ENCODE measurements around the gene RNF4.
"Not testable (repeated sequence)": the region's sequence is repeated elsewhere in the genome, so short reads cannot be mapped to it uniquely, and the experiment has no call there.

Gene RNF4

GRCh38 chr4:2515830-2516550, 47.1 kb downstream of the RNF4 start:
- H3K4me1 ChIP-seq (ENCODE audit: control insufficient read depth, insufficient read depth, low read length), result peaks cover 12% of the 10 kb centered on the region
- peaks cover 42% of the 10 kb centered on the region for H3K36me3 ChIP-seq (ENCODE audit: control insufficient read depth, insufficient read depth, low read length, severe bottlenecking)
- H3K27me3 ChIP-seq (replicated peaks; ENCODE audit: control insufficient read depth, insufficient read depth, low read length), result no peaks in the 10 kb centered on the region
- no peak overlapping the region for H3K9ac ChIP-seq (ENCODE audit: low read length)
- no peak overlapping the region for H3K4me3 ChIP-seq (ENCODE audit: low read length)
- DNase-seq (ENCODE audit: low read depth), result no peak
- H3K9me3 ChIP-seq (ENCODE audit: control insufficient read depth, low read length), result no peaks in the 10 kb centered on the region

GRCh38 chr4:2516635-2517034, 47.7 kb downstream of the RNF4 start:
- no peak for DNase-seq (ENCODE audit: low read depth)
- Histone ChIP-seq H3K27me3 (replicated peaks; ENCODE audit: control insufficient read depth, insufficient read depth, low read length) (no peaks in the 10 kb centered on the region), H3K9ac (ENCODE audit: low read length) (no peak overlapping the region), H3K4me1 (ENCODE audit: control insufficient read depth, insufficient read depth, low read length) (peaks cover 12% of the 10 kb centered on the region), H3K36me3 (ENCODE audit: control insufficient read depth, insufficient read depth, low read length, severe bottlenecking) (peaks cover 43% of the 10 kb centered on the region), H3K9me3 (ENCODE audit: control insufficient read depth, low read length) (no peaks in the 10 kb centered on the region), H3K4me3 (ENCODE audit: low read length) (no peak overlapping the region)

DNA sequence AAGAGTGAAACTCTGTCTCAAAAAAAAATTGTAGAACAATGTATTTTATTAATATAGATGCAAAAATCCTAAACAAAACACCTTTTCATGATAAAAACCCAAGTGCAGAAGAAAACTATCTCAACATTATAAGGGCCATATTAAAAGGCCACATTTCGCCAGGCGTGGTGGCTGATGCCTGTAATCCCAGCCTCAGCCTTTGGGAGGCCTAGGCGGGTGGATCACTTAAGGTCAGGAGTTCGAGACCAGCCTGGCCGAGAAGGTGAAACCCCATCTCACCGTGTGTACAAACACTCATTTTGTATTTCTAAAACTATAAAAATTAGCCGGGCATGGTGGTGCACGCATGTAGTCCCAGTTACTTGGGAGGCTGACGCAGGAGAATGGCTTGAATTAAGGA, 57.7 kb downstream of the RNF4 start:
- Histone ChIP-seq H3K9ac (ENCODE audit: low read length) (no peak overlapping the region), H3K27me3 (replicated peaks; ENCODE audit: control insufficient read depth, insufficient read depth, low read length) (no peaks in the 10 kb centered on the region), H3K4me3 (ENCODE audit: low read length) (no peak overlapping the region), H3K4me1 (ENCODE audit: control insufficient read depth, insufficient read depth, low read length) (no peaks in the 10 kb centered on the region), H3K9me3 (ENCODE audit: control insufficient read depth, low read length) (no peaks in the 10 kb centered on the region), H3K36me3 (ENCODE audit: control insufficient read depth, insufficient read depth, low read length, severe bottlenecking) (no peaks in the 10 kb centered on the region)
- no peak for DNase-seq (ENCODE audit: low read depth)

DNA sequence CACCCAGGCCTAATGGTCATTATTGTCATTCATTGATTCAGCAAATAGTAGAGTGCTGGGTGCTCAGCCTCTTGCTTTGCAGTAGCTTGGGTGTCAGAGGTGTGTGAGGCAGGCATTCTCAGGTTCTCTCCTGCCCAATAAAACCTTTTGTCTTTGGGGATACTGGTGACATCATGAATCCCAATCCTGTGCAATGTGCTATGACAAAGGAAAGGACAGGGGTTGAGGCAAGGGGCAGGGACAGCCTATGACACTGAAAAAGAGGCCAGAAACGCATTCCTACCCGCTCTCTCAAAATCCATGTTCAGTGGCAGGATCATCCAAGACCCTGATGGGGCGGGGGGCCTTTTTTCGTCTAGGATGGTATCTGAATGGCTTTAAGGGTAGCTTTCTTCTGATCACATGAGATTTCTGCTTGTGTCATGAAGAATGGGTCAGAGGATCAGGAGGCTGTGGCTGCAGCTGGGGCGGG, 66.0 kb downstream of the RNF4 start:
- Histone ChIP-seq H3K36me3 (ENCODE audit: control insufficient read depth, insufficient read depth, low read length, severe bottlenecking) (no peaks in the 10 kb centered on the region), H3K9me3 (ENCODE audit: control insufficient read depth, low read length) (no peaks in the 10 kb centered on the region), H3K4me1 (ENCODE audit: control insufficient read depth, insufficient read depth, low read length) (peaks cover 19% of the 10 kb centered on the region), H3K27me3 (replicated peaks; ENCODE audit: control insufficient read depth, insufficient read depth, low read length) (no peaks in the 10 kb centered on the region), H3K9ac (ENCODE audit: low read length) (peak overlapping the region; percentile 93), H3K4me3 (ENCODE audit: low read length) (peak overlapping the region; percentile 87)
- DNase-seq (ENCODE audit: low read depth), result no peak

- H3K4me3 ChIP-seq (ENCODE audit: low read length), result peak overlapping the region; percentile 87
- peak; percentile 50 for DNase-seq (ENCODE audit: low read depth)
- H3K27me3 ChIP-seq (replicated peaks; ENCODE audit: control insufficient read depth, insufficient read depth, low read length), result no peaks in the 10 kb centered on the region
- H3K9me3 ChIP-seq (ENCODE audit: control insufficient read depth, low read length), result no peaks in the 10 kb centered on the region
- peaks cover 19% of the 10 kb centered on the region for H3K4me1 ChIP-seq (ENCODE audit: control insufficient read depth, insufficient read depth, low read length)
- no peaks in the 10 kb centered on the region for H3K36me3 ChIP-seq (ENCODE audit: control insufficient read depth, insufficient read depth, low read length, severe bottlenecking)
- H3K9ac ChIP-seq (ENCODE audit: low read length), result peak overlapping the region; percentile 93
Observed at GRCh38 chr4:2535376-2536192, 66.7 kb downstream of the RNF4 start.

DNA sequence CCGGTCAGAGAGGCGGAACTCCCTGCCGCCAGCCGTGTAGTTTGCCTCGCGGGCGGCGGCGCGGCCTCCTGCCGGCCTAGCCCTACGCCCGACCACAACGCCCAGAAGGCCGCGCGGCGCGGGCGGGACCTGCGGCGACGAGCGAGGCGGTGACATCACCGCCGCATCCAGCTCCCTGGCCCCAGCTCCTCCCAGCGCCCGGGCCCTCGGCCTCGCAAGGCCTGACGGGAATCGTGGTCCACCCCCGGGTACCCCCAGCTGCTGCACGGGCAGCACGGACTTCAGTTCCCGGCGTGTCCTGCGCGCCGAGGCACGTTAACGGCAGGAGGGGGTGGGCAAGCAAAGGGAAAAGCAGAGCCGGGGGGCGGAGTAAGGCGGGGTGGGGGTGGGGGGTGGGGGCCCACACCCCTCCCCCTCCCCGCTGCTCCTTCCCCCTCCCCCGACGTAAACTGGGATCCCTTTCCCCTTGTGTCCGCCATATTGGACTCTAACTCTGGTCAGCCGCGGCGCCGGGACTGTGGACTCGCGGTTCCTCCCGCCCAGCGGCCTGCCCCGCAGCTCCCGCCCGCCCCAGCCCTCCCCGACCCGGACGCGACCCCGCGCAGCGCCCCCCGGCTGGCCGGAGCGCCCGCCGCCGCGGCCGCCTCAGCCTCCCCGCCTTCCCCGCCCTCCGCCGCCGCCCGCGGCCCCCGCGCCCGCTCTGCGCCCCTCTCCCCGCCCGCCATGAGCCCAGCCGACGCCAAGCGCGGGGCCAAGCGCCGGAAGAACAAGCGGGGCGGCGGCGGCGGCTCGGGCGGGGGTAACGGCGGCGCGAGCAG, 67.5 kb downstream of the RNF4 start, which contains the start of gene FAM193A:
FAM193A (plus strand) TSS at position 455 of the 818 bp plus-strand sequence; CDS start at position 724, 269 bp downstream.
- Histone ChIP-seq H3K9me3 (ENCODE audit: control insufficient read depth, low read length) (no peaks in the 10 kb centered on the region), H3K36me3 (ENCODE audit: control insufficient read depth, insufficient read depth, low read length, severe bottlenecking) (no peaks in the 10 kb centered on the region), H3K4me1 (ENCODE audit: control insufficient read depth, insufficient read depth, low read length) (peaks cover 19% of the 10 kb centered on the region), H3K27me3 (replicated peaks; ENCODE audit: control insufficient read depth, insufficient read depth, low read length) (no peaks in the 10 kb centered on the region), H3K4me3 (ENCODE audit: low read length) (peak within 1 kb of the TSS; percentile 87), H3K9ac (ENCODE audit: low read length) (peak within 1 kb of the TSS; percentile 93)
- DNase-seq (ENCODE audit: low read depth), result peak; percentile 100

DNA sequence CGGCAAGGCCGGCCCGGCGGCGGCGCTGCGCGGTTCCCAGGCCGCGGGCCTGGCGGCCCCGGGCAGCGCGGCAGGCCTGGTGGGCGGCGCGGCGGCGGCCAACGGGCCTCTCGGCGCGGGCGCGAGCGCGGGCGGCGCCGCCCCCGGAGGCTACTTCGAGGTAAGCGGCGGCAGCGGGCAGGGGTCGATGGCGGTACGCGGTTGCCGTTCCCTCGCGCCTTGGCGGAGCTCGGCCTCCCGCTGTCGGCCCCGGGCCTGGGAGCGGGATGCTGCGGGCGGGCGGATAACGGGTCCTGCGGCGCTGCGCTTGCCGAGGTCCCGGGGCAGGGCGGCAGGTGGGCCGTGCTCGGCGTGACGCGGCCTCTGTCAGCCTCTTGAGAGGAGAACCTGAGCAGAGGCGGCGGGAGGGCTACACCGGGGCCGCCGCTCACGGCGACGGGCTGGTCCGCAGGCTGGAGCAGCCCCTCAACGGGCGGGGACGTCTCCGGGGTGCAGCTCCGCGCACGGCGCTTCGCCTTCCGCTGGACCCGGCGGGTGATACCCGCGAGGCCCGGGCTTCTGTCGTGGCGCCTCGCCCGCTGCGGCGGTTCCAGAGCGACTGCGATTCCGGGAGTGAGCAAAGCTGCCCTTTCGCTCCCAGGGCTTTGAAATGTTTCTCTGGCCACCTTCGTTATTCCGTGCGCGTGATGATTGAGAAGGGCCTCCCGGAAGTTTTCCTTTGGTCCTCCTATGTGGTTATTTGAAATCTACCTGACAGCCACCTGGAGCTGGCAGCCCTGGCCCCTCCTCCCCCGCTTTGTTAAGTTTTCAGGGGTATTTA, 68.3 kb downstream of the RNF4 start:
- no peaks in the 10 kb centered on the region for H3K27me3 ChIP-seq (replicated peaks; ENCODE audit: control insufficient read depth, insufficient read depth, low read length)
- DNase-seq (ENCODE audit: low read depth), result peak; percentile 76
- no peaks in the 10 kb centered on the region for H3K36me3 ChIP-seq (ENCODE audit: control insufficient read depth, insufficient read depth, low read length, severe bottlenecking)
- peaks cover 19% of the 10 kb centered on the region for H3K4me1 ChIP-seq (ENCODE audit: control insufficient read depth, insufficient read depth, low read length)
- peak overlapping the region; percentile 87 for H3K4me3 ChIP-seq (ENCODE audit: low read length)
- no peaks in the 10 kb centered on the region for H3K9me3 ChIP-seq (ENCODE audit: control insufficient read depth, low read length)
- peak overlapping the region; percentile 90 for H3K9ac ChIP-seq (ENCODE audit: low read length)

- not testable (repeated sequence) for H3K36me3 ChIP-seq (ENCODE audit: control insufficient read depth, insufficient read depth, low read length, severe bottlenecking); H3K4me1 ChIP-seq (ENCODE audit: control insufficient read depth, insufficient read depth, low read length); H3K9me3 ChIP-seq (ENCODE audit: control insufficient read depth, low read length); DNase-seq (ENCODE audit: low read depth); H3K9ac ChIP-seq (ENCODE audit: low read length); H3K4me3 ChIP-seq (ENCODE audit: low read length); H3K27me3 ChIP-seq (replicated peaks; ENCODE audit: control insufficient read depth, insufficient read depth, low read length)
Observed at GRCh38 chr4:2543580-2544191, 74.8 kb downstream of the RNF4 start.

DNA sequence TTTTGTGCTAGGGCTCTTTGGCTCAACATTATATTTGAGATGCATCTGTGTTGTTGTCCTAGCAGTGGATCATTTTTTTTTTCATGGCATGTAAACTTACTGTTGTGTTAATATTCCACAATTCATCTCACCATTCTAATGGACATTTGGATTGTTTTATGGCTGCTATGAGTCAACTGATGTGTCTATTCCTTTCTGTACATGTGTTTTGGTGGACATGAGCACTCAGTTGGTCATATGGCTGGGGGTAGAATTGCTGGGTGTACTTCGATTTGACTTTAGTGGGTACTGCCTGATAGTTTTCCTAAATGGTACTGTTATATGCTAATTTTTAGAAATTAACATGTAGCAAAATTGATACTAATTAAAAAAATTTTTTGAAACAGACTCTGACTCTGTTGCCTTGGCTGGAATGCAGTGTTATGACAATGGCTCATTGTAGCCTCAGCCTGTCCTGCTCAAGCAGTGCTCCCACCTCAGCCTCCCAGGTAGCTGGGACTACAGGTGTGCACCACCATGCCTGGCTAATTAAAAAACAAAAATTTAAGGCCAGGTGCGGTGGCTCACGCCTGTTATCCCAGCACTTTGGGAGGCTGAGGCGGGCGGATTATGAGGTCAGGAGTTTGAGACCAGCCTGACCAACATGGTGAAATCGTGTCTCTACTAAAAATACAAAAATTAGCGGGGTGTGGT, 76.6 kb downstream of the RNF4 start:
- no peaks in the 10 kb centered on the region for H3K9me3 ChIP-seq (ENCODE audit: control insufficient read depth, low read length)
- no peak for DNase-seq (ENCODE audit: low read depth)
- H3K4me1 ChIP-seq (ENCODE audit: control insufficient read depth, insufficient read depth, low read length), result no peaks in the 10 kb centered on the region
- no peak overlapping the region for H3K4me3 ChIP-seq (ENCODE audit: low read length)
- peaks cover 3% of the 10 kb centered on the region for H3K36me3 ChIP-seq (ENCODE audit: control insufficient read depth, insufficient read depth, low read length, severe bottlenecking)
- H3K9ac ChIP-seq (ENCODE audit: low read length), result no peak overlapping the region
- no peaks in the 10 kb centered on the region for H3K27me3 ChIP-seq (replicated peaks; ENCODE audit: control insufficient read depth, insufficient read depth, low read length)
